ENCODE measurements around the gene LRRK1. TPM values are rescaled to one million over a fixed set of nuclear protein-coding genes. Genes with fewer than 3 reads are reported as not detected.
A peak's percentile ranks its signal among the peaks of the same experiment; 100 is the strongest.

The LRRK1 gene
- total and polyA plus RNA-seq, 2 of the 13 experiments (the other 11 are each of a cell fraction or from before 2014, with no cell fraction given): 0.13 to 1.2 TPM

DNA sequence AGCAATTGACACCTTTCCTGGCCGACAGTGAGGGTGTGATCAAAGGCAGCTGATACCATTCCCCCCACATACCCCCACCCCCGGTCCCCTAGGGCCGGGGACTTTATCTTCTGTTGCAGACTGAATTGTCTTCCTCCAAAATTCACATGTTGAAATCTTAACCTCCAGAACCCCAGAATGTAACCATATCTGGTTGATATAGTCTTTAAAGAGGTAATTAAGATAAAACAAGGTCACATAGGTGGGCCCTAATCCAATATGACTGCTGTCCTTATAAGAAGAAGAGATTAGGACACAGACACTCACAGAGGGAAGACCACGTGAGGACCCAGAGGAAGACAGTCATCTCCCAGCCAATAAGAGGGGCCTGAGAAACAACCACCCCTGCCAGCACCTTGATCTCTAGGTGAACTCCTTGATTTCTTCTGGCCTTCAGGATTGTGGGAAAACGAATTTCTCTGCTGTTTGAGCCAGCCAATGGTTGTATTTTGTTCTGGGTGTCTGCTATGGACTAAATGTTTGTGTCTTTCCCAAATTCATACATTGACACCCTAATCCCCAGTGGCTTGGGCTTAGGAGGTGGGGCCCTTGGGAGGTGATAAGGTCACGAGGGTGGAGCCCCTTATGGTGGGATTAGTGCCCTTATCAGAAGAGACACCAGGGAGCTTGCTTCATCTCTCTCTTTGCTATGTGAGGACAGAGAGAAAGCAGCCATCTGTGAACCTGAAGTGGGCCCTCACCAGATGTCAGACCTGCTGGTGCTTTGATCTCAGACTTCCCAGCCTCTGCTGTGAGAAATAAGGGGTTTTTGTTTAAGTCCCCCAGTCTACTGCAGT lies 188.7 kb downstream of the LRRK1 start:
- Histone ChIP-seq H3K79me2 (ENCODE audit: insufficient read depth, low read length) (no peaks in the 10 kb centered on the region), H3K27ac (ENCODE audit: extremely low read length, insufficient read depth, low read length) (no peak overlapping the region), H3K4me3 (replicated peaks in 1 of 3; ENCODE audit: insufficient read depth in 1 of 3, low read depth in 2 of 3, low read length in 3 of 3) (no peak overlapping the region), H3K36me3 (replicated peaks in 1 of 2; ENCODE audit: control insufficient read depth in 1 of 2, insufficient read depth in 2 of 2, low read length in 2 of 2) (no peaks in the 10 kb centered on the region), H2AFZ (ENCODE audit: low read length) (no peak overlapping the region), H3K4me2 (ENCODE audit: low read depth, low read length) (no peak overlapping the region), H3K9ac (ENCODE audit: insufficient read depth, low read depth, low read length) (no peak overlapping the region), H3K27me3 (ENCODE audit: control insufficient read depth in 1 of 2, insufficient read depth in 2 of 2, low read length in 2 of 2) (peaks cover 10 to 38% of the 10 kb centered on the region in 2 experiments; a peak in 4 of 5 replicates), H4K20me1 (ENCODE audit: insufficient read depth, low read length) (no peaks in the 10 kb centered on the region), H3K9me3 (ENCODE audit: low read length) (no peaks in the 10 kb centered on the region), H3K4me1 (ENCODE audit: insufficient read depth, low read length) (peaks cover 16% of the 10 kb centered on the region)
- FAIRE-seq: no peak
- intact Hi-C loops (cut with micrococcal nuclease; ENCODE audit: unreplicated experiment): no loop called here
- in situ Hi-C loops (cut with HindIII; ENCODE audit: extremely low pct_ligation_motif_present, low pct_unique_long_range_greater_than_20kb): no loop called here
- ChIA-PET POLR2A (no interaction called here), CTCF (ENCODE audit: low intra/inter-chr PET ratio, low total read pairs) (no interaction called here)
- BruUV-seq (replicated peaks): no TSS peak
- TF ChIP-seq MAFK (conservative IDR thresholded peaks at IDR 0.05 in 1 of 2, IDR thresholded peaks at IDR 0.05 in 1 of 2; ENCODE audit: low read length in 2 of 2): no peak
- TF ChIP-seq RFX1 (IDR thresholded peaks at IDR 0.05): no peak
- peak; percentile 81 for TF ChIP-seq ZNF264 (CRISPR knock-in tag; IDR thresholded peaks at IDR 0.05)
- WGBS (ENCODE audit: low lambda C conversion rate): 21% methylated on average over 6 of the region's 6 CpGs
- ATAC-seq: no peak
- DNase-seq (ENCODE audit: low spot score): no peak

DNA sequence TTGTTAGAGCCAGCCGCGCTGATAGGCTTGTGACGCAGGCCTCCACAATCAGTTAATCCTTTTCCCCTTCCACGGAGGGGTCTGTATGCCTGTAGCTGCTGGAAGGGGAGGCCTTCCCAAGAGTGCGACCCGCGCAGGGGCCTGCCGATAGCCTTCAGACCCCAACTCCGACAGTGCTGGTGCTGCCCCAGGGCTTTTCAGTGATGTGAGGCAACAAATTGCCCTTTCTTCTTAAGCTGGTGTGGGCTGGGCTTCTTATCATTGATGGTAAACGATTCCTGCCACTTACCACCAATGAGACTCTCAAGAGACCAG lies 189.3 kb downstream of the LRRK1 start:
- H4K20me1 ChIP-seq (ENCODE audit: insufficient read depth, low read length): no peaks in the 10 kb centered on the region
- no TSS peak for BruUV-seq (replicated peaks)
- POLR2A ChIA-PET: no interaction called here
- no peak for TF ChIP-seq RFX5 (IDR thresholded peaks at IDR 0.05; ENCODE audit: low read depth, low read length)
- TF ChIP-seq, protein P1, sequence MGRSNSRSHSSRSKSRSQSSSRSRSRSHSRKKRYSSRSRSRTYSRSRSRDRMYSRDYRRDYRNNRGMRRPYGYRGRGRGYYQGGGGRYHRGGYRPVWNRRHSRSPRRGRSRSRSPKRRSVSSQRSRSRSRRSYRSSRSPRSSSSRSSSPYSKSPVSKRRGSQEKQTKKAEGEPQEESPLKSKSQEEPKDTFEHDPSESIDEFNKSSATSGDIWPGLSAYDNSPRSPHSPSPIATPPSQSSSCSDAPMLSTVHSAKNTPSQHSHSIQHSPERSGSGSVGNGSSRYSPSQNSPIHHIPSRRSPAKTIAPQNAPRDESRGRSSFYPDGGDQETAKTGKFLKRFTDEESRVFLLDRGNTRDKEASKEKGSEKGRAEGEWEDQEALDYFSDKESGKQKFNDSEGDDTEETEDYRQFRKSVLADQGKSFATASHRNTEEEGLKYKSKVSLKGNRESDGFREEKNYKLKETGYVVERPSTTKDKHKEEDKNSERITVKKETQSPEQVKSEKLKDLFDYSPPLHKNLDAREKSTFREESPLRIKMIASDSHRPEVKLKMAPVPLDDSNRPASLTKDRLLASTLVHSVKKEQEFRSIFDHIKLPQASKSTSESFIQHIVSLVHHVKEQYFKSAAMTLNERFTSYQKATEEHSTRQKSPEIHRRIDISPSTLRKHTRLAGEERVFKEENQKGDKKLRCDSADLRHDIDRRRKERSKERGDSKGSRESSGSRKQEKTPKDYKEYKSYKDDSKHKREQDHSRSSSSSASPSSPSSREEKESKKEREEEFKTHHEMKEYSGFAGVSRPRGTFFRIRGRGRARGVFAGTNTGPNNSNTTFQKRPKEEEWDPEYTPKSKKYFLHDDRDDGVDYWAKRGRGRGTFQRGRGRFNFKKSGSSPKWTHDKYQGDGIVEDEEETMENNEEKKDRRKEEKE (IDR thresholded peaks at IDR 0.05): no peak
- no peak for TF ChIP-seq ZFAT (CRISPR knock-in tag; conservative IDR thresholded peaks at IDR 0.05)
- TF ChIP-seq ZNF782 (CRISPR knock-in tag; IDR thresholded peaks at IDR 0.05; ENCODE audit: borderline replicate concordance): no peak
- no peak for TF ChIP-seq AKAP8 (CRISPR knock-in tag; IDR thresholded peaks at IDR 0.05)
- TF ChIP-seq, protein P2, sequence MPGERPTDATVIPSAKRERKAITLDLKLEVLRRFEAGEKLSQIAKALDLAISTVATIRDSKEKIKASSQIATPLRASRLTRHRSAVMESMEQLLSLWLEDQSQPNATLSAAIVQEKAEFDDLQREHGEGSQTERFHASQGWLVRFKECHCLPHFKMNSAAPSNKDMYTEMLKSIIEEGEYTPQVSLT (CRISPR knock-in tag; IDR thresholded peaks at IDR 0.05; ENCODE audit: borderline replicate concordance, low read depth): no peak
- no peak for TF ChIP-seq PHF5A (CRISPR knock-in tag; IDR thresholded peaks at IDR 0.05; ENCODE audit: low read depth, unreplicated experiment)
- TF ChIP-seq, protein P3, sequence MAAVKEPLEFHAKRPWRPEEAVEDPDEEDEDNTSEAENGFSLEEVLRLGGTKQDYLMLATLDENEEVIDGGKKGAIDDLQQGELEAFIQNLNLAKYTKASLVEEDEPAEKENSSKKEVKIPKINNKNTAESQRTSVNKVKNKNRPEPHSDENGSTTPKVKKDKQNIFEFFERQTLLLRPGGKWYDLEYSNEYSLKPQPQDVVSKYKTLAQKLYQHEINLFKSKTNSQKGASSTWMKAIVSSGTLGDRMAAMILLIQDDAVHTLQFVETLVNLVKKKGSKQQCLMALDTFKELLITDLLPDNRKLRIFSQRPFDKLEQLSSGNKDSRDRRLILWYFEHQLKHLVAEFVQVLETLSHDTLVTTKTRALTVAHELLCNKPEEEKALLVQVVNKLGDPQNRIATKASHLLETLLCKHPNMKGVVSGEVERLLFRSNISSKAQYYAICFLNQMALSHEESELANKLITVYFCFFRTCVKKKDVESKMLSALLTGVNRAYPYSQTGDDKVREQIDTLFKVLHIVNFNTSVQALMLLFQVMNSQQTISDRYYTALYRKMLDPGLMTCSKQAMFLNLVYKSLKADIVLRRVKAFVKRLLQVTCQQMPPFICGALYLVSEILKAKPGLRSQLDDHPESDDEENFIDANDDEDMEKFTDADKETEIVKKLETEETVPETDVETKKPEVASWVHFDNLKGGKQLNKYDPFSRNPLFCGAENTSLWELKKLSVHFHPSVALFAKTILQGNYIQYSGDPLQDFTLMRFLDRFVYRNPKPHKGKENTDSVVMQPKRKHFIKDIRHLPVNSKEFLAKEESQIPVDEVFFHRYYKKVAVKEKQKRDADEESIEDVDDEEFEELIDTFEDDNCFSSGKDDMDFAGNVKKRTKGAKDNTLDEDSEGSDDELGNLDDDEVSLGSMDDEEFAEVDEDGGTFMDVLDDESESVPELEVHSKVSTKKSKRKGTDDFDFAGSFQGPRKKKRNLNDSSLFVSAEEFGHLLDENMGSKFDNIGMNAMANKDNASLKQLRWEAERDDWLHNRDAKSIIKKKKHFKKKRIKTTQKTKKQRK (IDR thresholded peaks at IDR 0.05; ENCODE audit: low read length): no peak

More for the DNA sequence above, 189.3 kb downstream of the LRRK1 start:
- Histone ChIP-seq H3K4me3 (replicated peaks in 1 of 3; ENCODE audit: insufficient read depth in 1 of 3, low read depth in 2 of 3, low read length in 3 of 3) (no peak overlapping the region), H3K4me2 (ENCODE audit: low read depth, low read length) (no peak overlapping the region), H3K79me2 (ENCODE audit: insufficient read depth, low read length) (no peaks in the 10 kb centered on the region), H3K9me3 (ENCODE audit: low read length) (no peaks in the 10 kb centered on the region), H3K4me1 (ENCODE audit: insufficient read depth, low read length) (peaks cover 19% of the 10 kb centered on the region), H3K27me3 (ENCODE audit: control insufficient read depth in 1 of 2, insufficient read depth in 2 of 2, low read length in 2 of 2) (peaks cover 12 to 42% of the 10 kb centered on the region in 2 experiments), H2AFZ (ENCODE audit: low read length) (no peak overlapping the region), H3K27ac (ENCODE audit: extremely low read length, insufficient read depth, low read length) (no peak overlapping the region), H3K36me3 (replicated peaks in 1 of 2; ENCODE audit: control insufficient read depth in 1 of 2, insufficient read depth in 2 of 2, low read length in 2 of 2) (no peaks in the 10 kb centered on the region), H3K9ac (ENCODE audit: insufficient read depth, low read depth, low read length) (no peak overlapping the region)
- ATAC-seq: no peak
- DNase-seq (ENCODE audit: low spot score): no peak
- CTCF ChIA-PET (ENCODE audit: low intra/inter-chr PET ratio, low total read pairs): no interaction called here
- 88% methylated on average over 9 of the region's 10 CpGs for WGBS (ENCODE audit: low lambda C conversion rate)
- intact Hi-C loops (cut with micrococcal nuclease; ENCODE audit: unreplicated experiment) (no loop called here), in situ Hi-C loops (cut with HindIII; ENCODE audit: extremely low pct_ligation_motif_present, low pct_unique_long_range_greater_than_20kb) (no loop called here)
- FAIRE-seq: no peak
